Left ventricle myocardium inferior (tissue), 1 donor: Measurements from ENCODE around the gene EXOC2. TPM values are rescaled to one million over a fixed set of nuclear protein-coding genes. Genes with fewer than 3 reads are reported as not detected.

Experiments used
- DNase-seq: peaks from one replicate; pipeline ENCODE4 v3.0.0-alpha.2; 2020
- H3K27ac ChIP-seq: fragments of 200-600 bp; replicated peaks from 2 replicates; pipeline ENCODE4 v1.8.0; 2021
- H3K27me3 ChIP-seq: fragments of 200-600 bp; 2 replicates; pipeline ENCODE4 v1.8.0; 2021; ENCODE audit warnings: low read depth
- H3K36me3 ChIP-seq: fragments of 200-600 bp; 2 replicates; pipeline ENCODE4 v1.8.0; 2021
- H3K4me1 ChIP-seq: fragments of 200-600 bp; 2 replicates; pipeline ENCODE4 v1.8.0; 2021
- H3K4me3 ChIP-seq: fragments of 200-600 bp; 2 replicates; pipeline ENCODE4 v1.8.0; 2021; ENCODE audit warnings: mild to moderate bottlenecking, moderate library complexity
- H3K9me3 ChIP-seq: fragments of 200-600 bp; replicated peaks from 2 replicates; pipeline ENCODE4 v1.8.0; 2021
- intact Hi-C: fragments of 100-400 bp; cut with micrococcal nuclease; formaldehyde crosslinking; loops from one replicate; pipeline ENCODE4 v1.11.0; 2022
- long read RNA-seq: library from polyadenylated mRNA; unstranded; transcript quantifications from one replicate; pipeline ENCODE4 v2.0.0, GENCODE V29; 2021
- total RNA-seq: library from RNA; stranded (reverse); fragmentation: NEBNext Ultra II Directional; extraction: Animal tissue kit (Norgen Biotek cat#: 25700); gene quantifications from one replicate; pipeline ENCODE4 v1.2.1, GENCODE V29; 2021
- TF ChIP-seq, protein P1 (sequence below): fragments of 200-600 bp; IDR thresholded peaks from 2 replicates; pipeline ENCODE4 v1.8.0; 2021; ENCODE audit warnings: antibody characterized with exemption, mild to moderate bottlenecking, borderline replicate concordance
- donor health status: DM: no; HTN: yes; CAD: no; lungs with severe emphysema.

The EXOC2 gene, protein sequence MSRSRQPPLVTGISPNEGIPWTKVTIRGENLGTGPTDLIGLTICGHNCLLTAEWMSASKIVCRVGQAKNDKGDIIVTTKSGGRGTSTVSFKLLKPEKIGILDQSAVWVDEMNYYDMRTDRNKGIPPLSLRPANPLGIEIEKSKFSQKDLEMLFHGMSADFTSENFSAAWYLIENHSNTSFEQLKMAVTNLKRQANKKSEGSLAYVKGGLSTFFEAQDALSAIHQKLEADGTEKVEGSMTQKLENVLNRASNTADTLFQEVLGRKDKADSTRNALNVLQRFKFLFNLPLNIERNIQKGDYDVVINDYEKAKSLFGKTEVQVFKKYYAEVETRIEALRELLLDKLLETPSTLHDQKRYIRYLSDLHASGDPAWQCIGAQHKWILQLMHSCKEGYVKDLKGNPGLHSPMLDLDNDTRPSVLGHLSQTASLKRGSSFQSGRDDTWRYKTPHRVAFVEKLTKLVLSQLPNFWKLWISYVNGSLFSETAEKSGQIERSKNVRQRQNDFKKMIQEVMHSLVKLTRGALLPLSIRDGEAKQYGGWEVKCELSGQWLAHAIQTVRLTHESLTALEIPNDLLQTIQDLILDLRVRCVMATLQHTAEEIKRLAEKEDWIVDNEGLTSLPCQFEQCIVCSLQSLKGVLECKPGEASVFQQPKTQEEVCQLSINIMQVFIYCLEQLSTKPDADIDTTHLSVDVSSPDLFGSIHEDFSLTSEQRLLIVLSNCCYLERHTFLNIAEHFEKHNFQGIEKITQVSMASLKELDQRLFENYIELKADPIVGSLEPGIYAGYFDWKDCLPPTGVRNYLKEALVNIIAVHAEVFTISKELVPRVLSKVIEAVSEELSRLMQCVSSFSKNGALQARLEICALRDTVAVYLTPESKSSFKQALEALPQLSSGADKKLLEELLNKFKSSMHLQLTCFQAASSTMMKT
- 15.6 TPM for total RNA-seq
- long read RNA-seq, full-length matches to known transcripts, result 44 of 69 reads
- long read RNA-seq, partial matches to known transcripts, result 4 of 69 reads
- long read RNA-seq, other reads (novel, unspliced or antisense), result 21 of 69 reads

GRCh38 chr6:692858-693722 lies at the start of gene EXOC2:
TSS of gene EXOC2 (minus strand) at chr6:693139. CDS start at chr6:637818, 55,321 bp downstream.
- Histone ChIP-seq H3K27ac (peak within 1 kb of the TSS; percentile 93), H3K36me3 (peaks cover 8% of the 10 kb centered on the region), H3K27me3 (no peaks in the 10 kb centered on the region), H3K4me3 (peak within 1 kb of the TSS; percentile 100), H3K9me3 (no peaks in the 10 kb centered on the region), H3K4me1 (peaks cover 32% of the 10 kb centered on the region)
- DNase-seq, result peak; percentile 86
- intact Hi-C loops, result no loop called here
- TF ChIP-seq, protein P1, sequence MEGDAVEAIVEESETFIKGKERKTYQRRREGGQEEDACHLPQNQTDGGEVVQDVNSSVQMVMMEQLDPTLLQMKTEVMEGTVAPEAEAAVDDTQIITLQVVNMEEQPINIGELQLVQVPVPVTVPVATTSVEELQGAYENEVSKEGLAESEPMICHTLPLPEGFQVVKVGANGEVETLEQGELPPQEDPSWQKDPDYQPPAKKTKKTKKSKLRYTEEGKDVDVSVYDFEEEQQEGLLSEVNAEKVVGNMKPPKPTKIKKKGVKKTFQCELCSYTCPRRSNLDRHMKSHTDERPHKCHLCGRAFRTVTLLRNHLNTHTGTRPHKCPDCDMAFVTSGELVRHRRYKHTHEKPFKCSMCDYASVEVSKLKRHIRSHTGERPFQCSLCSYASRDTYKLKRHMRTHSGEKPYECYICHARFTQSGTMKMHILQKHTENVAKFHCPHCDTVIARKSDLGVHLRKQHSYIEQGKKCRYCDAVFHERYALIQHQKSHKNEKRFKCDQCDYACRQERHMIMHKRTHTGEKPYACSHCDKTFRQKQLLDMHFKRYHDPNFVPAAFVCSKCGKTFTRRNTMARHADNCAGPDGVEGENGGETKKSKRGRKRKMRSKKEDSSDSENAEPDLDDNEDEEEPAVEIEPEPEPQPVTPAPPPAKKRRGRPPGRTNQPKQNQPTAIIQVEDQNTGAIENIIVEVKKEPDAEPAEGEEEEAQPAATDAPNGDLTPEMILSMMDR, result no peak

- no peaks in the 10 kb centered on the region for H3K4me1 ChIP-seq
- intact Hi-C loops, result no loop called here
- TF ChIP-seq, protein P1, result no peak
- H3K27ac ChIP-seq, result no peak overlapping the region
- no peak for DNase-seq
- H3K9me3 ChIP-seq, result no peaks in the 10 kb centered on the region
- peaks cover 5% of the 10 kb centered on the region for H3K27me3 ChIP-seq
- no peaks in the 10 kb centered on the region for H3K36me3 ChIP-seq
- no peak overlapping the region for H3K4me3 ChIP-seq
Observed at GRCh38 chr6:741410-742339, 48.7 kb upstream of the EXOC2 start.

GRCh38 chr6:736657-737446 lies 43.9 kb upstream of the EXOC2 start:
- DNase-seq, result no peak
- intact Hi-C loops, result no loop called here
- peaks cover 14% of the 10 kb centered on the region for H3K27me3 ChIP-seq
- no peaks in the 10 kb centered on the region for H3K36me3 ChIP-seq
- H3K4me1 ChIP-seq, result no peaks in the 10 kb centered on the region
- no peaks in the 10 kb centered on the region for H3K9me3 ChIP-seq
- H3K27ac ChIP-seq, result no peak overlapping the region
- TF ChIP-seq, protein P1, result no peak
- no peak overlapping the region for H3K4me3 ChIP-seq

DNA sequence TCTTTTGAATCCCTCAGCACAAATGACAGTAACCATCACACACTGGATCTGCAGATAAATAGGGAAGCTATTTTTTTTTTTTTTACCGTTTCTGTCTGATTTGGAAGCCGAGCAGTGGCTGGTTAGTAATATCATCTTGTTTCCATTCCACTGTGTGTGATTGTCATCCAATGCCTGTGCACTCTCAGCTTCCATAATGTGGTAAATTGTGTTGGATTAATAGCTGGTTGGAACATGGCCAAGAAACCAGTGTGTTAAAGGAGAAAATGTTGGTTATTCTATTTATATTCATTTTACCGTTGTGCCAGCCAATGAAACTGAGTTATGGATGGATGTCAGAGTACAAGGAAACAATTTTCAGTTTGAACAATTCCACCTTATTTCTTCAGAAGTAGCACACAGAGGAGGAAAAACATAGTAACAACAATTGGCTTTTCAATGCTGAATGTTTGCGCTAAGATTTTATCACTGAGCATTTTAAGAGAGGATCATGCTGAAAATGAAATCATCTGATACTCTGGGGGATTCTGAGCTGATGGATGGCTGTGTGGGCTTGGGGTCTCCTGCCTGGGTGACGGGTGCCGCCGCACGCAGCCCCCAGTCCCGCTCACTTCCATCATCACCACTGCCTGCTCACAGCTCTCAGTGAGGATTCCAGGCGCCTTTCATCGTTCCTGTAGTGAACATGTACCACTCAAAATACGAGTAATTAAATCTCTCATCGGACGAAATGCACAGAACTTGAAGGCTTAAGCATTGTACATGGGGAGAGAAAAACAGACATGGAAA lies 40.7 kb upstream of the EXOC2 start:
- TF ChIP-seq, protein P1, result no peak
- no peak overlapping the region for H3K27ac ChIP-seq
- DNase-seq, result no peak
- no peaks in the 10 kb centered on the region for H3K9me3 ChIP-seq
- H3K27me3 ChIP-seq, result peaks cover 29% of the 10 kb centered on the region
- intact Hi-C loops, result no loop called here
- H3K4me3 ChIP-seq, result no peak overlapping the region
- H3K4me1 ChIP-seq, result no peaks in the 10 kb centered on the region
- H3K36me3 ChIP-seq, result no peaks in the 10 kb centered on the region
